ENCODE results near the gene NLRC5. TPM values are rescaled to one million over a fixed set of nuclear protein-coding genes. Genes with fewer than 3 reads are reported as not detected.

The NLRC5 gene
- total RNA-seq, 1 donor from 2014 or later, result 44.9 TPM

DNA sequence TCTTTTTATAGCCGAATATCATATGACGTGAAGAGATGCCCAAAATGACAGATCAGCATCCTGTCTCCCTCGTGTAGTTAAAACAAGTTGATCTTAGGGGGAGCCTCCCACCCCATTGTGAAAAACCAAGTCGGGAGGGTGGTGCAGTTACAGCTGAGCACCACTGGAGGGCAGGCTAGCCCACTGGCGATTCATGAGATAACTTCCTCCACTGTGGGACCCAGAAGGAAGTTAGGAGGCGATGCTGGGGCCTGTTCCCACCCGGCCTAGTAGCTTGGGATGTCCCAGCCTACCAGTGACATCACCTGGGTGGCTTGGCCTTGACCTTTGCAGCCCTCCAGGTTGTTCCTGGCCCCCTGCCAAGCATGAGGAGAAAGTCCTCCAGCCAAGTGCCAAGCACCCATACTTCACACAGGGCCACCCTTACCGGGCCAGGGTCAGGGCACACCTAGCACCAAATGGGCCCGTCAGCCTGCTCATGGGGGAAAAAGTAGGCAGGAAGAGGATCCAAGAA lies 95.0 kb downstream of the NLRC5 start:
- H3K36me3 ChIP-seq, result no peaks in the 10 kb centered on the region
- DNase-seq (peak; percentile 84), ATAC-seq (peak; percentile 96)
- H3K27ac ChIP-seq, result peak overlapping the region; percentile 3
- H3K4me1 ChIP-seq, result peaks cover 9% of the 10 kb centered on the region
- TF ChIP-seq, protein P1, sequence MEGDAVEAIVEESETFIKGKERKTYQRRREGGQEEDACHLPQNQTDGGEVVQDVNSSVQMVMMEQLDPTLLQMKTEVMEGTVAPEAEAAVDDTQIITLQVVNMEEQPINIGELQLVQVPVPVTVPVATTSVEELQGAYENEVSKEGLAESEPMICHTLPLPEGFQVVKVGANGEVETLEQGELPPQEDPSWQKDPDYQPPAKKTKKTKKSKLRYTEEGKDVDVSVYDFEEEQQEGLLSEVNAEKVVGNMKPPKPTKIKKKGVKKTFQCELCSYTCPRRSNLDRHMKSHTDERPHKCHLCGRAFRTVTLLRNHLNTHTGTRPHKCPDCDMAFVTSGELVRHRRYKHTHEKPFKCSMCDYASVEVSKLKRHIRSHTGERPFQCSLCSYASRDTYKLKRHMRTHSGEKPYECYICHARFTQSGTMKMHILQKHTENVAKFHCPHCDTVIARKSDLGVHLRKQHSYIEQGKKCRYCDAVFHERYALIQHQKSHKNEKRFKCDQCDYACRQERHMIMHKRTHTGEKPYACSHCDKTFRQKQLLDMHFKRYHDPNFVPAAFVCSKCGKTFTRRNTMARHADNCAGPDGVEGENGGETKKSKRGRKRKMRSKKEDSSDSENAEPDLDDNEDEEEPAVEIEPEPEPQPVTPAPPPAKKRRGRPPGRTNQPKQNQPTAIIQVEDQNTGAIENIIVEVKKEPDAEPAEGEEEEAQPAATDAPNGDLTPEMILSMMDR (IDR thresholded peaks at IDR 0.05), result peak; percentile 99
- no peak overlapping the region for H3K4me3 ChIP-seq
- no peaks in the 10 kb centered on the region for H3K9me3 ChIP-seq
- H3K27me3 ChIP-seq, result no peaks in the 10 kb centered on the region
- intact Hi-C loops (cut with DNase I), result no loop called here

DNA sequence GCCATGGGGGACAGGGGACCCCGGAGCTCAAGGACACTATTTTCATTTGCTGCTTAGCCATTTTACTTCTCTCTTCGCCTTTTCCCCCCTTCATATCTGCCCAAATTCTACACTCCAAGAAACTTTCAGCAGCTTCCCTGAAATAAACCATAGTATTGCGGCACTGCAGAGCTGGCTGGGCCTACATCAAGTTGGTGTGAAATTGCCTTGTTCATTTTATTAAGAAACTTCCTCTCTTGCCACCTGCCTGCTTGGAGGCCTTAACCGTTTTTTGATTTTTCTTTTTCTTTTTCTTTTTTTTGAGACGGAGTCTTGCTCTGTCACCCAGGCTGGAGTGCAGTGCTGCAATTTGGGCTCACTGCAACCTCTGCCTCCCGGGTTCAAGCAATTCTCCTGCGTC lies 95.6 kb downstream of the NLRC5 start:
- intact Hi-C loops (cut with DNase I), result loop anchor here (5.0 kb wide), 1 partner anchor 82 kb away; no protein-coding TSS in a partner anchor
- H3K4me1 ChIP-seq, result peaks cover 9% of the 10 kb centered on the region
- no peaks in the 10 kb centered on the region for H3K36me3 ChIP-seq
- H3K9me3 ChIP-seq, result no peaks in the 10 kb centered on the region
- H3K27ac ChIP-seq, result peak overlapping the region; percentile 3
- DNase-seq, result no peak
- no peak overlapping the region for H3K4me3 ChIP-seq
- no peaks in the 10 kb centered on the region for H3K27me3 ChIP-seq
- no peak for ATAC-seq
- TF ChIP-seq, protein P1 (IDR thresholded peaks at IDR 0.05), result no peak

DNA sequence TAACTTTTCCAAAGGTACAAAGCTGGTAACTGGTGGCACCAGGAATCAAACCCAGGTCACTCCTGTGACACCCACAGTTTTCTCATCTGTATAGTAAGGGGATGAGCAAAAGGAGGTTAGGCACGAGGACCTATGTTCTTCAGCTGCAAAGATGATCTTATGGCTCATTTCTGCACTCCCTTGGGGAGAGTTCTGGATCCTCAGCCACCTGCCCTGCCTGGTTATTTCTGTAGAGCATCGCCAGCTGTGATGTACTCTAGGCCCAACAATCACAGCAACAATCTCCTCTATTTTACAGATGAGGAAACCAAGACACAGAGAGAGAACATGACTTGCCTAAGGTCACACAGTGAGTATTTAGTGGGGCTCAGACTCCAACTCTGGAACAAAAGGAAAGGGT lies 97.6 kb downstream of the NLRC5 start:
- ATAC-seq (no peak), DNase-seq (no peak)
- Histone ChIP-seq H3K9me3 (no peaks in the 10 kb centered on the region), H3K27ac (no peak overlapping the region), H3K27me3 (no peaks in the 10 kb centered on the region), H3K4me3 (no peak overlapping the region), H3K4me1 (peaks cover 23% of the 10 kb centered on the region), H3K36me3 (no peaks in the 10 kb centered on the region)
- intact Hi-C loops (cut with DNase I), result loop anchor here (5.0 kb wide), 1 partner anchor 80 kb away; no protein-coding TSS in a partner anchor
- TF ChIP-seq, protein P1 (IDR thresholded peaks at IDR 0.05), result no peak

DNA sequence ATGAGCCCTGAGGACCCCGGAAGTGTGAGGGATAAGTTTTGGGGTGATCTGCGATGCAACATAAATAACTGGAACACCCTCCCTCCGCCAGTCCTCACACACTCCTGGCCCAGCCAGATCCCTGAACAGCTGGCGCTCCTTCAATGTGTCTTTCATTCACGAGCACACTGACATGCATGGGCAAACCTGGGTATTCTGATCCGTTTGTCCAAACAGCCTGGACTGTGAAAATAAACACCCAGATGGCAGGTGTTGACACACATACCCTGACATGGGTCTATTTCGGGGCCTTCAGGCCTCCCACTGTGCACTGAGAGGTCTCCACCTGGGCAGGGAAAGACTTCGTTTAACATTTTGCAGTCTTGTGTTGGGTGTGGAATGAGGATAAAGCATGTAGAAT lies 100.0 kb downstream of the NLRC5 start:
- TF ChIP-seq, protein P1 (IDR thresholded peaks at IDR 0.05), result no peak
- Histone ChIP-seq H3K27ac (no peak overlapping the region), H3K36me3 (no peaks in the 10 kb centered on the region), H3K4me3 (no peak overlapping the region), H3K4me1 (peaks cover 30% of the 10 kb centered on the region), H3K9me3 (no peaks in the 10 kb centered on the region), H3K27me3 (no peaks in the 10 kb centered on the region)
- no peak for DNase-seq
- no peak for ATAC-seq
- intact Hi-C loops (cut with DNase I), result loop anchor here (5.0 kb wide), 1 partner anchor 78 kb away; no protein-coding TSS in a partner anchor

DNA sequence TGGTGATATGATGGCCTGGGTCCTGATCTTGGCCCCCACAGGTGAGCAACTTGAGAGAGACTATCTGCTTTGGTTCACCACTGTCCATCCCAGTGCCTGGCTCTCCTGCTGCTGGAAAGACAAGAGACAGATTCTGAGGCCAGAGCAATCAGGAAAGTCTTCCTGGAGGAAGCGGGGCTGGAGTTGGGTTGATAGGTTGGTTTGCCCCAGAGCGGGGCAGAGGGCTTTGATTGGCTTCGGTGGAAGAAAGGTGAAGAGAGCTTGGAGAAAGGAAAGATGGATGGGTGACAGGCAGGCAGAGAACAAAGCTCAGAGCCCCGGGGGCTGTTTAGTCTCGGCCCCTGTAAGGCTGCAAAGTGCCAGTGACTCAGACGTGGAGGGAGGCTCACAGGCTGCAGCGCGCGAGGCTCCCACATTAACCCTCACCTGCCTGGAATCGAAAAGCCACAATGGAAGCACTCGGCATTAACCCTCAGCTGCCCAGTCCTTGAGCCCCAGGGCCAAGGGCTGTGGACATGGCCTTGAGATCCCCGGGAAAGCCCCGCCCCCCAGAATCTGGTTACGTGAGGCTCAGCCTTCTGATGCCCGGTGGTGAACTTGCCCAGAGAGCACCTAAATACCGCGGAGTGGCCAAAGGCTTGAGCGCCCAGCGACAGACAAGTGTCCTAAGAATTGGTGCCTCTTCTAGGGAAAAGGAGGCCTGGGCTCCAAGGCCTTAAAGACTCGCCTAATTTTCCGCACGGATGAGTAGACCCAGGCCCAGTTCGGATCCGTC lies 102.0 kb downstream of the NLRC5 start:
- H3K9me3 ChIP-seq, result no peaks in the 10 kb centered on the region
- H3K36me3 ChIP-seq, result no peaks in the 10 kb centered on the region
- DNase-seq (peak; percentile 82), ATAC-seq (peak; percentile 34)
- H3K4me3 ChIP-seq, result peak overlapping the region; percentile 81
- TF ChIP-seq, protein P1 (IDR thresholded peaks at IDR 0.05), result no peak
- H3K27me3 ChIP-seq, result no peaks in the 10 kb centered on the region
- intact Hi-C loops (cut with DNase I), result no loop called here
- peak overlapping the region; percentile 84 for H3K27ac ChIP-seq
- peaks cover 31% of the 10 kb centered on the region for H3K4me1 ChIP-seq
